ENCODE results near the gene PHF10. TPM values are rescaled to one million over a fixed set of nuclear protein-coding genes. Genes with fewer than 3 reads are reported as not detected.

Gene PHF10
- total RNA-seq, 1 experiment from 2014 or later, result 6.3 TPM

DNA sequence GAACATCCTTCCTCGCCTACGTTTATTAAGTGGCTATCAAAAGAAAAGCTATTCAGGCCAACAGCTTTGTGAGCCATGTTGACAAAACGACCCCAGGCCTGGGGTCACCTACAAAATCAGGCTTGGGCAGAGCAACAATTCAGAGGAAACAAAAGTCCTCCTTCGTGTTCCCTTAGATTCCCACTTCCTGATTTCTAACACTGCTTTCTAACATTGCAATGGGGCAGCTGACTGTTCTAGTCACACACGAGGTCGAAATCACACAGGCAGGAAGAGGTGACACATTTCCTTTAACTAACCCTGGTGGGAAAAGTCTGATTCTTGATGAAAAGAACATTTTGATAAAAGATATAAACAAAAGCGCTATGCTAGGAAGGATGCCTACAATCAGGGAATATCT lies 54.4 kb downstream of the PHF10 start:
- Histone ChIP-seq H3K27ac (ENCODE audit: low read length) (no peak overlapping the region), H3K9ac (ENCODE audit: low read length) (no peak overlapping the region), H3K36me3 (ENCODE audit: low read depth, low read length) (no peaks in the 10 kb centered on the region), H3K79me2 (ENCODE audit: low read length) (no peaks in the 10 kb centered on the region), H3K4me2 (ENCODE audit: low read length) (no peak overlapping the region), H3K4me1 (ENCODE audit: insufficient read depth, low read length) (no peaks in the 10 kb centered on the region), H3F3A (ENCODE audit: low read length, unreplicated experiment) (no peaks in the 10 kb centered on the region), H4K20me1 (ENCODE audit: low read length) (no peaks in the 10 kb centered on the region), H2AFZ (ENCODE audit: low read length) (no peak overlapping the region), H3K27me3 (ENCODE audit: low read length) (no peaks in the 10 kb centered on the region), H3K4me3 (ENCODE audit: low read length) (no peak overlapping the region), H3K9me2 (replicated peaks; ENCODE audit: low read length) (no peaks in the 10 kb centered on the region), H3K9me3 (ENCODE audit: low read length) (no peaks in the 10 kb centered on the region)
- ChIA-PET POLR2A (ENCODE audit: unreplicated experiment) (no interaction called here), CTCF (no interaction called here)
- intact Hi-C loops (cut with micrococcal nuclease), result no loop called here
- BruUV-seq (replicated peaks), result no TSS peak
- no peak for ATAC-seq
- TF ChIP-seq EZH2phosphoT487 (IDR thresholded peaks at IDR 0.05; ENCODE audit: borderline replicate concordance, low read length) (no peak), EZH2 (IDR thresholded peaks at IDR 0.05; ENCODE audit: low read length, unreplicated experiment) (no peak)
- TF ChIP-seq, protein P1, sequence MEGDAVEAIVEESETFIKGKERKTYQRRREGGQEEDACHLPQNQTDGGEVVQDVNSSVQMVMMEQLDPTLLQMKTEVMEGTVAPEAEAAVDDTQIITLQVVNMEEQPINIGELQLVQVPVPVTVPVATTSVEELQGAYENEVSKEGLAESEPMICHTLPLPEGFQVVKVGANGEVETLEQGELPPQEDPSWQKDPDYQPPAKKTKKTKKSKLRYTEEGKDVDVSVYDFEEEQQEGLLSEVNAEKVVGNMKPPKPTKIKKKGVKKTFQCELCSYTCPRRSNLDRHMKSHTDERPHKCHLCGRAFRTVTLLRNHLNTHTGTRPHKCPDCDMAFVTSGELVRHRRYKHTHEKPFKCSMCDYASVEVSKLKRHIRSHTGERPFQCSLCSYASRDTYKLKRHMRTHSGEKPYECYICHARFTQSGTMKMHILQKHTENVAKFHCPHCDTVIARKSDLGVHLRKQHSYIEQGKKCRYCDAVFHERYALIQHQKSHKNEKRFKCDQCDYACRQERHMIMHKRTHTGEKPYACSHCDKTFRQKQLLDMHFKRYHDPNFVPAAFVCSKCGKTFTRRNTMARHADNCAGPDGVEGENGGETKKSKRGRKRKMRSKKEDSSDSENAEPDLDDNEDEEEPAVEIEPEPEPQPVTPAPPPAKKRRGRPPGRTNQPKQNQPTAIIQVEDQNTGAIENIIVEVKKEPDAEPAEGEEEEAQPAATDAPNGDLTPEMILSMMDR (conservative IDR thresholded peaks at IDR 0.05; ENCODE audit: low read depth, low read length), result no peak
- DNase-seq, result no peak

DNA sequence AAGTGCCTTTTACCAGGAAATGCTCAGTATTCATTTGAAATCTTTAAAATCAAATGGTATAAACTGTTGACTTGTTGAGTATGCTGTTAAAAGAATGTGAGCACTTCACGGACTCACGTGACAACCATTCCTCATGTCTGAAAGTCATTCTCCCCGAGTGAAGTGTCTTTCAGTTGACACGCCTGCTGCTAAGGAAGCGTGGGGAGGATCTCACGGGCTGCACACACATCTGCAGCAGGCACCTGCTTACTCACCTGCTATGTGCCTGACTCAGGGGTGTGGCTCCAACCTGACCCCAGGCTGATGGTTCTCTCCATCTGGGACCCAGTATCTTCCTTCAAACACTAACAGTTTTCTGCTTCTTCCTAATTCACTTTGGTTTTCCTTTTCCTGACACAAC lies 55.2 kb downstream of the PHF10 start:
- H3K27me3 ChIP-seq (ENCODE audit: low read length), result no peaks in the 10 kb centered on the region
- no peaks in the 10 kb centered on the region for H3K9me2 ChIP-seq (replicated peaks; ENCODE audit: low read length)
- no peak for TF ChIP-seq EZH2phosphoT487 (IDR thresholded peaks at IDR 0.05; ENCODE audit: borderline replicate concordance, low read length)
- TF ChIP-seq, protein P1 (conservative IDR thresholded peaks at IDR 0.05; ENCODE audit: low read depth, low read length), result no peak
- TF ChIP-seq EZH2 (IDR thresholded peaks at IDR 0.05; ENCODE audit: low read length, unreplicated experiment), result no peak
- H3K4me2 ChIP-seq (ENCODE audit: low read length), result no peak overlapping the region
- no peak overlapping the region for H3K9ac ChIP-seq (ENCODE audit: low read length)
- POLR2A ChIA-PET (ENCODE audit: unreplicated experiment), result no interaction called here
- H3K36me3 ChIP-seq (ENCODE audit: low read depth, low read length), result no peaks in the 10 kb centered on the region
- ATAC-seq (no peak), DNase-seq (no peak)
- H3K79me2 ChIP-seq (ENCODE audit: low read length), result no peaks in the 10 kb centered on the region
- no TSS peak for BruUV-seq (replicated peaks)
- H3K27ac ChIP-seq (ENCODE audit: low read length), result no peak overlapping the region
- no peaks in the 10 kb centered on the region for H3K4me1 ChIP-seq (ENCODE audit: insufficient read depth, low read length)
- H2AFZ ChIP-seq (ENCODE audit: low read length), result no peak overlapping the region
- CTCF ChIA-PET, result no interaction called here
- intact Hi-C loops (cut with micrococcal nuclease), result no loop called here
- no peaks in the 10 kb centered on the region for H3K9me3 ChIP-seq (ENCODE audit: low read length)
- H4K20me1 ChIP-seq (ENCODE audit: low read length), result no peaks in the 10 kb centered on the region
- no peaks in the 10 kb centered on the region for H3F3A ChIP-seq (ENCODE audit: low read length, unreplicated experiment)
- no peak overlapping the region for H3K4me3 ChIP-seq (ENCODE audit: low read length)

DNA sequence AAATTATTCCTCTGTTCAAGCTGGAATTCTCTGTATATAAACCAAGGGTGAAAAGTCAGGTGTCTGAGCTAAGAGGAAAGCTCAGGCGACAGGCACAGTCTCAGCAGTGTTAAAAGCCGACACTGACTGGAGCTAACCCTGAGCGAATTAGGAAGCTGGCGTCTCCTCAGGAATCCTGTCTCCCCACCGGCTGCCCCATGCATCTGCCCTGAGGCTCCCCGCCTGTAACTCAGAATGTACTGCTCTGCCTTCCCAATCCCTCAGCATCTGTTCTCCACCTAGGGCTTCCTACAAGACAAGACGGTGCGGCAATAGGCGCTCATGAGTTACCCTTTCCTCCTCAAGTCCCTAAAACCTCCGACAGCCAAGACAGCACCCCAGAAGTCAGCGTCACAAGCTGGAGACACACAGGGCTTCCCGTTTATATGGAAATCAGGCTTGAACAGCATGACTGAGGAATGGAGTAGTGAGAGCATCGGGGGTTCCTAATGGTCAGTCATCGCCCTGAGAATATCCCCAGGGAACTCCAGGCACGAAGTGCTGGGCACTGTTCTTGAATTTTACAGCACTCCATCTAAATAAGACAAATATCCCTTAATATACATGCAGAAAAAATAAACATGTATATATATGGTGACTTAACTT lies 56.0 kb downstream of the PHF10 start:
- Histone ChIP-seq H3K27ac (ENCODE audit: low read length) (no peak overlapping the region), H3K4me2 (ENCODE audit: low read length) (no peak overlapping the region), H3K4me1 (ENCODE audit: insufficient read depth, low read length) (no peaks in the 10 kb centered on the region), H3F3A (ENCODE audit: low read length, unreplicated experiment) (no peaks in the 10 kb centered on the region), H3K9me3 (ENCODE audit: low read length) (no peaks in the 10 kb centered on the region), H3K79me2 (ENCODE audit: low read length) (no peaks in the 10 kb centered on the region), H3K27me3 (ENCODE audit: low read length) (no peaks in the 10 kb centered on the region), H4K20me1 (ENCODE audit: low read length) (no peaks in the 10 kb centered on the region), H3K36me3 (ENCODE audit: low read depth, low read length) (no peaks in the 10 kb centered on the region), H3K9me2 (replicated peaks; ENCODE audit: low read length) (no peaks in the 10 kb centered on the region), H2AFZ (ENCODE audit: low read length) (no peak overlapping the region), H3K4me3 (ENCODE audit: low read length) (no peak overlapping the region), H3K9ac (ENCODE audit: low read length) (no peak overlapping the region)
- ATAC-seq (no peak), DNase-seq (no peak)
- intact Hi-C loops (cut with micrococcal nuclease), result no loop called here
- CTCF ChIA-PET, result no interaction called here
- POLR2A ChIA-PET (ENCODE audit: unreplicated experiment), result no interaction called here
- no TSS peak for BruUV-seq (replicated peaks)
- TF ChIP-seq EZH2 (IDR thresholded peaks at IDR 0.05; ENCODE audit: low read length, unreplicated experiment), result no peak
- TF ChIP-seq EZH2phosphoT487 (IDR thresholded peaks at IDR 0.05; ENCODE audit: borderline replicate concordance, low read length), result no peak
- TF ChIP-seq, protein P1 (conservative IDR thresholded peaks at IDR 0.05; ENCODE audit: low read depth, low read length), result no peak

All from PC-3 (cell line).